ENCODE results near the gene EHD4.

DNA sequence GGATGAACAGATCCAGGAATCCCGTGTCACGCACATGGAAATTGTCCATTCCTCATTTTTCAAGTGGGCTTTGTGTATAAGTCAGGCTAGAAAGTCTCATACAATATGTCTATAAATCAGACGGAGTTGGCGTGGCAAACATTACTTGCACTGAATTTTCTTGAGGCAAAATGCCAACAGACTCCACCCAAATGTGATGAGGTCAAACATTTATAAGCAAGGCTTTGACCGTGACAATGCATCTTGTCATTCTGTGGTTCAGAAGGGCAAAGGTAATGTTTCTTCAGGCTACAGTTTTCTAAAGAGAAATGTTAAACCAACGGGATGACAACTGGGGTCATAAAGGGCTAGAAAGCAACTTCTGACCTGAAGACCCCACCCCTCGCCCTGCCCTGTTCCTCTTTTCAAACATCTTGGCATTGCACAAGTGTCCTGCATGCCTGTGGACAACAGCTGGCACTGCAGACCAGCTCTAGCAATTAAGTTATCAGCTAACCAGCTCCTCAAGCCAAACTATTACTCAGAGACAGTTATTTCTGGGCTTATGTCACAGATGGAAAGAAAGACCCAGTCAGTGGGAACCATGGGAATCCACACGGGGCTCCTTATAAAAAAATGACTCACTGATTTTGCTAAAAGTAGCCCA, 42.0 kb downstream of the EHD4 start:
- TF ChIP-seq GATA3 (IDR thresholded peaks at IDR 0.05; ENCODE audit: low read depth, low read length) (no peak), GATA2 (IDR thresholded peaks at IDR 0.05; ENCODE audit: low read depth, low read length) (no peak)
